ENCODE measurements around the gene KCNN3.

The KCNN3 gene

DNA sequence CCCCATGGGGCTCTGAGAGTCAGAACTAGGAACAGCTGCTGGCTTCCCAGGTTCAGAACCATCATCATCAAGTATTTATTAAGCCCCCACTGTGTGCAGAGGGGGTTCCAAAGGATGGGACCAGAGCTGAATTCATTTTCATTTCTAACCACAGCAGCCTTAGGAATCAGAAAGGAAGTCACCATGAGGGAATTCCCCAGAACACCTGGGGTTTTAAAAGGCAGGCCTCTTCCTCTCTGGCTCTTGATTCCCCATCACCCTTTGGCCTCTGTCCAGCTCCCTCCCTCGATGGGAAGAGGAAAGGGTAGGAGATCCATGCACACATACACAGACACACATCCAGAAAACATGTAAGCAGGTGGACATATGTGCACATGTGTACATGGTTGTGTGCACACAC is 1.3 kb upstream of the KCNN3 start:
- DNase-seq (ENCODE audit: insufficient read length, low spot score) (no peak), FAIRE-seq (no peak)
- no peak for TF ChIP-seq POLR2A (IDR thresholded peaks at IDR 0.05; ENCODE audit: low read depth, low read length)

DNA sequence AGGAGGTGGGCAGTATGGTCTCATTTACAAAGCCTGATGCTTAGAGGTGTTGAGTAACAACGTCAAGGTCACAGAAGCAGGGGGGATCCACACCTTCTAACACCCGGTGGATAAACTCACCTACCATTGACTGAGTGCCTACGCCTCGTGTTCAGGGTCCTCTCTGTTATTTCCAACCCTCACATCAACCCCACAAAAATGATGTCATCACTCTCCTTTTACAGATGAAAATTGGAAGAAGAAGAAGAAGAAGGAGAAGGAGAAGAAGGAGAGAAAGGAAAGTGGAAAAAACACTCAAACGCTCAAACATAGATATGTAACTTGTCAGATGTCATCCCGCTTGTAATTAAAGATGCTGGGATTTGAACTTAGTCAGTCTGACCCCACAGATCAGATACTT is 653 bp upstream of the KCNN3 start:
- DNase-seq (ENCODE audit: insufficient read length, low spot score) (no peak), FAIRE-seq (no peak)
- no peak for TF ChIP-seq POLR2A (IDR thresholded peaks at IDR 0.05; ENCODE audit: low read depth, low read length)

DNA sequence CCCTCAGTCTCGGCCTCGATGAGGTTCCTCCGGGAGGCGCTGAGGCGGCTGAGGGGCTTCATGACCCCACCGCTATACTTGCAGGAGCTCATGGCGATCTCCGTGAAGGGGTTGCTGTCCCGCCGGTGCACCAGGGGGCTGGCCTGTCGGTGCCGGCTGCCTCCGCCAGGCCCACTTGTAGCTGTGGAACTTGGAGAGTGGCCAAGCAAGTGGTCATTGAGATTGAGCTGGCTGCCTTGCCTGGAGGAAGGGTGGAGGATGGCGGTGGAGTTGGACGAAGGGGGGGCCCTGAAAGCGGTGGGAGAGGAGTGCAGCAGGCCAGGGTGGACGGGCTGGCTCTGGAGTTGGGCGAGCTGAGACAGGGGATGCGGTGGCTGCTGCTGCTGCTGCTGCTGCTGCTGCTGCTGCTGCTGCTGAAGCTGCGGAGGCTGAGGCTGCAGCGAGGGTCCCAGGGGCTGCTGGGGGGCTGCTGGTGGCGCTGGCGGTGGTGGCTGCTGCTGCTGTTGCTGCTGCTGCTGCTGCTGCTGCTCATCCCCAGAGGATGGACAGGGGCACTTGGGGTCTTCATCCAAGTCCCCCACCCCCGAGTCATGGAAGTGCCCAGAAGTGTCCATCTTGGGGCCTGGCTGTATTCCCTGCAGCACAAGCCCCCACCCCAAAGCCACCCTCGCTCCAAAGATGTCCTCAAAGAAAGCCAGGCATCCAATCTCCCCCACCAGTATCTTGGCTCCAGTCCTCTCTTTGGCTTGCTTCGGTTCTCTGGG is 548 bp downstream of the KCNN3 start:
- FAIRE-seq = no peak
- TF ChIP-seq POLR2A (IDR thresholded peaks at IDR 0.05; ENCODE audit: low read depth, low read length) = no peak
- no peak for DNase-seq (ENCODE audit: insufficient read length, low spot score)

- DNase-seq (ENCODE audit: insufficient read length, low spot score) (no peak), FAIRE-seq (no peak)
- TF ChIP-seq POLR2A (IDR thresholded peaks at IDR 0.05; ENCODE audit: low read depth, low read length) = no peak
Observed at GRCh38 chr1:154867841-154868605, 2.1 kb downstream of the KCNN3 start.

GRCh38 chr1:154867064-154867825 is 2.8 kb downstream of the KCNN3 start:
- FAIRE-seq (no peak), DNase-seq (ENCODE audit: insufficient read length, low spot score) (peak; percentile 89)
- no peak for TF ChIP-seq POLR2A (IDR thresholded peaks at IDR 0.05; ENCODE audit: low read depth, low read length)

GRCh38 chr1:154866257-154867063 is 3.6 kb downstream of the KCNN3 start:
- TF ChIP-seq POLR2A (IDR thresholded peaks at IDR 0.05; ENCODE audit: low read depth, low read length) = no peak
- FAIRE-seq = no peak
- no peak for DNase-seq (ENCODE audit: insufficient read length, low spot score)

- no peak for DNase-seq (ENCODE audit: insufficient read length, low spot score)
- FAIRE-seq = no peak
- TF ChIP-seq POLR2A (IDR thresholded peaks at IDR 0.05; ENCODE audit: low read depth, low read length) = no peak
Observed at GRCh38 chr1:154865442-154866256, 4.4 kb downstream of the KCNN3 start.

- no peak for TF ChIP-seq POLR2A (IDR thresholded peaks at IDR 0.05; ENCODE audit: low read depth, low read length)
- FAIRE-seq (no peak), DNase-seq (ENCODE audit: insufficient read length, low spot score) (no peak)
Observed at GRCh38 chr1:154864189-154864975, 5.7 kb downstream of the KCNN3 start.

DNA sequence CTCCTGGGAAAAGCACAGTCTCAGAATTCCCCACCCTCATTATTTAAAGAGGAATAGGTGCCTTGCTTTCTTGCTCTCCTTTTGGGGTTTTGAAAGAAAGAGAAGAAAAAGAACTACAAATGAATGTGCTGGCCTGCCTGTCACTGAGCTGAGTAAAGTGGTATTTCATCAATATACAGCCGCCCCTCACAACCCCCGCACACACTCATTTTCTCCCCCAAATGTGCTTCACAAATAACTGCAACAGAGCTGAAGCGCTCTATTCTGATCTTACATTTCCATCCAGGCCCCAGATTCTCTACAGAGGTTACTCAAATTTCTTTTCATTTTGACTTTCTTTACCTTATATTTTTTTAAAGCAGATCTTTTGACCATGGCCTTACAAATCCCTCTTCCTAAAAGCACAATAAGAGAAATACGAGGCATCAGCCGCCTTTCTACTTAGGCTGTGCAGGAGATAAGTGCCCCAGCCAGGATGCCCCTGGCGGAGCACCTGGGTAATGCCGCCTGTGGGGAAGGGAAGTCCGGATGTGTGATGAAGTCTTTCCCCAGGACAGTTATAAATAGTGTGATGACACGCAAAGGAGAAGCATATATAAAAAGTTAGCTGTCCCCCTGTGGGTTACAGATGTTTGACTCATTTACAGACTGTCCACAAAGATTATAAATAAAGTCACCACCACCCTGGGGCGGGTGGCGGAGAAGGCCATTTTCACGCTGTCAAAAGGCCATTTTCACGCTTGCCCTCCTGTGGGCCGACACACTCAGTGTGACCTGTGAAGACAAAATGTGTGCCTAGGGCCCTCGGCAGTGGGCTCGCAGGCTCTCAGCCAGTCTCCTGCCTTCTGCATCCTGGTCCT is 6.5 kb downstream of the KCNN3 start:
- no peak for TF ChIP-seq POLR2A (IDR thresholded peaks at IDR 0.05; ENCODE audit: low read depth, low read length)
- FAIRE-seq (no peak), DNase-seq (ENCODE audit: insufficient read length, low spot score) (peak; percentile 71)

DNA sequence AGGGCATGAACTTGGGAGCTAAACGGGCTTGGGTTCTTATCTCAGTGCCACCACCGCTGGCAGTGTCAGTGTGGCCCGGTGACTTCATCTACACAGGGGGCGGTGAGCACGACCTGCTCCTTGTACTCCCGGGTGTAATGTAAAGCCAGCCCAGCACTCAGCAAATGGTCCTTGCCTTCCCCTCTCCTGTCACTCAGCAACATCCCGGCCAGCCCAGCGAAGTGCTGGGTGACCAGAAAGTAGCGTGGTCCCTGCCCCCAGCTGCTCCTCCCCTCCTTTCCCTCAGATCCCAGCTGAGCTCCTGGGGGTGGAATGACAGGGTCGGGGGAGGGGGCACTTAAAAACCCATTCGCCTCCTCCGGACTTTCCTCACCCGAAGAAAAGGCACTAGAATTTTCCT is 7.2 kb downstream of the KCNN3 start:
- no peak for FAIRE-seq
- no peak for DNase-seq (ENCODE audit: insufficient read length, low spot score)

GRCh38 chr1:154861607-154862094 is 8.4 kb downstream of the KCNN3 start:
- no peak for DNase-seq (ENCODE audit: insufficient read length, low spot score)
- FAIRE-seq = no peak
- no peak for TF ChIP-seq POLR2A (IDR thresholded peaks at IDR 0.05; ENCODE audit: low read depth, low read length)

More for the DNA sequence above, 7.2 kb downstream of the KCNN3 start:
- TF ChIP-seq POLR2A (IDR thresholded peaks at IDR 0.05; ENCODE audit: low read depth, low read length) = no peak

Measured in H54 (cell line).